Fibroblast of lung (primary cell): ENCODE measurements around the gene ARRB2. TPM values are rescaled to one million over a fixed set of nuclear protein-coding genes. Genes with fewer than 3 reads are reported as not detected.

ENCODE experiments used
- DNase-seq, 2 donors: peaks; one replicate each; pipeline versions ENCODE4 v3.0.0 to v3.0.0-alpha.2; 2010; ENCODE audit warnings: low read depth in 2 of 2
- H2AFZ ChIP-seq: 2 replicates; pipeline ENCODE4 v1.5.1; 2012; ENCODE audit warnings: low read length, control low read depth, inconsistent platforms
- H3K27ac ChIP-seq: 2 replicates; pipeline ENCODE4 v1.5.1; 2011; ENCODE audit warnings: low read length, control low read depth; ENCODE audit not compliant: insufficient read depth
- H3K27me3 ChIP-seq: 2 replicates; pipeline ENCODE4 v1.5.1; 2011; ENCODE audit warnings: mild to moderate bottlenecking, low read length; ENCODE audit not compliant: control insufficient read depth, insufficient read depth
- H3K36me3 ChIP-seq: 2 replicates; pipeline ENCODE4 v1.5.1; 2011; ENCODE audit warnings: low read length; ENCODE audit not compliant: control insufficient read depth, insufficient read depth
- H3K4me1 ChIP-seq: 2 replicates; pipeline ENCODE4 v1.5.1; 2011; ENCODE audit warnings: low read length; ENCODE audit not compliant: control insufficient read depth, insufficient read depth; ENCODE audit errors: extremely low read depth
- H3K4me2 ChIP-seq: 2 replicates; pipeline ENCODE4 v1.5.1; 2011; ENCODE audit warnings: low read length, control low read depth; ENCODE audit not compliant: insufficient read depth; ENCODE audit errors: extremely low read depth
- H3K4me3 ChIP-seq, 4 experiments: fragments of 200-600 bp in 1 of 4; sonication (generic) in 1 of 4; replicated peaks in 1 of 4; 2 replicates each; pipeline ENCODE4 v1.5.1; 2011 to 2016; ENCODE audit warnings: low read length in 4 of 4, low read depth in 3 of 4, mild to moderate bottlenecking in 3 of 4, control low read depth in 2 of 4, inconsistent platforms in 1 of 4, mixed read lengths in 1 of 4; ENCODE audit not compliant: insufficient read depth in 1 of 4; ENCODE audit errors: control extremely low read depth in 1 of 4
- H3K79me2 ChIP-seq: 2 replicates; pipeline ENCODE4 v1.5.1; 2012; ENCODE audit warnings: mild to moderate bottlenecking, low read length, inconsistent platforms; ENCODE audit not compliant: control insufficient read depth, insufficient read depth
- H3K9ac ChIP-seq: 2 replicates; pipeline ENCODE4 v1.5.1; 2011; ENCODE audit warnings: mild to moderate bottlenecking, low read length, control low read depth; ENCODE audit not compliant: insufficient read depth
- H3K9me3 ChIP-seq: 2 replicates; pipeline ENCODE4 v1.5.1; 2012; ENCODE audit warnings: low read depth, low read length; ENCODE audit not compliant: control insufficient read depth, insufficient read depth
- H4K20me1 ChIP-seq: 2 replicates; pipeline ENCODE4 v1.5.1; 2011; ENCODE audit warnings: low read length; ENCODE audit not compliant: control insufficient read depth, insufficient read depth; ENCODE audit errors: extremely low read depth
- CTCF ChIP-seq, 2 donors: IDR thresholded peaks in 1 of 2; conservative IDR thresholded peaks in 1 of 2; 1 replicate in 1 of 2; 2 replicates in 1 of 2; pipeline ENCODE4 v1.5.1; 2011 to 2012; ENCODE audit warnings: low read length in 2 of 2, control low read depth in 1 of 2, inconsistent platforms in 1 of 2, low read depth in 1 of 2, mild to moderate bottlenecking in 1 of 2
- EZH2 ChIP-seq: IDR thresholded peaks from 2 replicates; pipeline ENCODE4 v1.5.1; 2012; ENCODE audit warnings: low read length, control low read depth, mild to moderate bottlenecking; ENCODE audit errors: missing control alignments
- polyA plus RNA-seq, 2 donors: library from polyadenylated mRNA; depleted of rRNA in 1 of 2; stranded (reverse) in 1 of 2; unstranded in 1 of 2; fragments of >200 nt; gene quantifications; 2 replicates each; pipeline ENCODE4 v1.2.1, GENCODE V29; 2011 to 2012; ENCODE audit warnings: missing spikeins in 1 of 2
- total RNA-seq: library from RNA; depleted of rRNA; stranded (reverse); fragments of >200 nt; gene quantifications from 2 replicates; pipeline ENCODE4 v1.2.1, GENCODE V29; 2014

ARRB2 gene
- total and polyA plus RNA-seq, 2 donors (not counting 1 experiment from before 2014, with no cell fraction given), result 2.8 to 4.6 TPM

- H3K27ac ChIP-seq, result no peak overlapping the region
- TF ChIP-seq CTCF (conservative IDR thresholded peaks at IDR 0.05 in 1 of 2, IDR thresholded peaks at IDR 0.05 in 1 of 2; ENCODE audit: low read depth in 1 of 2, low read length in 2 of 2) (no peak), EZH2 (no peak)
- H3K9me3 ChIP-seq, result no peaks in the 10 kb centered on the region
- no peak overlapping the region for H2AFZ ChIP-seq
- H3K4me2 ChIP-seq, result no peak overlapping the region
- no peak overlapping the region for H3K9ac ChIP-seq
- no peak for DNase-seq
- peaks cover 5% of the 10 kb centered on the region for H3K4me1 ChIP-seq
- no peaks in the 10 kb centered on the region for H3K27me3 ChIP-seq
- H4K20me1 ChIP-seq, result no peaks in the 10 kb centered on the region
- no peak overlapping the region for H3K4me3 ChIP-seq
- no peaks in the 10 kb centered on the region for H3K36me3 ChIP-seq
- H3K79me2 ChIP-seq, result no peaks in the 10 kb centered on the region
Measured at GRCh38 chr17:4715063-4715744, 4.8 kb downstream of the ARRB2 start.

- no peak for DNase-seq
- TF ChIP-seq EZH2, result no peak
- no peak for TF ChIP-seq CTCF (conservative IDR thresholded peaks at IDR 0.05 in 1 of 2, IDR thresholded peaks at IDR 0.05 in 1 of 2; ENCODE audit: low read depth in 1 of 2, low read length in 2 of 2)
- Histone ChIP-seq H3K9ac (no peak overlapping the region), H3K4me1 (peaks cover under 1% of the 10 kb centered on the region), H3K4me2 (no peak overlapping the region), H3K27ac (no peak overlapping the region), H3K4me3 (no peak overlapping the region), H2AFZ (no peak overlapping the region), H3K79me2 (no peaks in the 10 kb centered on the region), H3K9me3 (no peaks in the 10 kb centered on the region), H3K36me3 (no peaks in the 10 kb centered on the region), H3K27me3 (no peaks in the 10 kb centered on the region), H4K20me1 (no peaks in the 10 kb centered on the region)
Measured at GRCh38 chr17:4716081-4716480, 5.6 kb downstream of the ARRB2 start.

- Histone ChIP-seq H3K4me1 (peaks cover 4% of the 10 kb centered on the region), H3K27ac (no peak overlapping the region), H3K4me2 (no peak overlapping the region), H3K4me3 (no peak overlapping the region), H3K9me3 (no peaks in the 10 kb centered on the region), H2AFZ (no peak overlapping the region), H3K27me3 (no peaks in the 10 kb centered on the region), H3K36me3 (no peaks in the 10 kb centered on the region), H3K9ac (no peak overlapping the region), H4K20me1 (no peaks in the 10 kb centered on the region), H3K79me2 (no peaks in the 10 kb centered on the region)
- no peak for DNase-seq
- TF ChIP-seq EZH2 (no peak), CTCF (conservative IDR thresholded peaks at IDR 0.05 in 1 of 2, IDR thresholded peaks at IDR 0.05 in 1 of 2; ENCODE audit: low read depth in 1 of 2, low read length in 2 of 2) (no peak)
Measured at GRCh38 chr17:4717791-4718190, 7.4 kb downstream of the ARRB2 start.
